Stomach (tissue), 9 donors: ENCODE data around the gene MAPK9. TPM values are rescaled to one million over a fixed set of nuclear protein-coding genes. Genes with fewer than 3 reads are reported as not detected.

Experiments
- DNase-seq, 2 donors: peaks; one replicate each; pipeline versions ENCODE4 v3.0.0 to v3.0.0-alpha.2; 2013 to 2019
- H3K27ac ChIP-seq, 5 donors: fragments of 200-600 bp in 4 of 5; sonication (generic) in 4 of 5; one replicate each; pipeline ENCODE4 v1.5.1; 2013 to 2019; ENCODE audit warnings: mild to moderate bottlenecking in 1 of 5, moderate library complexity in 1 of 5
- H3K27me3 ChIP-seq, 3 donors: fragments of 200-600 bp; sonication (generic); one replicate each; pipeline ENCODE4 v1.5.1; 2017 to 2019; ENCODE audit warnings: mixed run types in 1 of 3
- H3K36me3 ChIP-seq, 4 donors: fragments of 200-600 bp; sonication (generic); 1 replicate in 3 of 4; 2 replicates in 1 of 4; pipeline ENCODE4 v1.5.1; 2016 to 2019
- H3K4me1 ChIP-seq, 4 donors: fragments of 200-600 bp; sonication (generic); one replicate each; pipeline ENCODE4 v1.5.1; 2016 to 2019
- H3K4me3 ChIP-seq, 4 donors: fragments of 200-600 bp; sonication (generic) in 3 of 4; one replicate each; pipeline ENCODE4 v1.5.1; 2016 to 2019; ENCODE audit warnings: mild to moderate bottlenecking in 1 of 4
- H3K9me3 ChIP-seq, 4 donors: fragments of 200-600 bp; sonication (generic); one replicate each; pipeline ENCODE4 v1.5.1; 2016 to 2019
- EP300 ChIP-seq: sonication (generic); formaldehyde crosslinking; IDR thresholded peaks from one replicate; pipeline ENCODE4 v1.6.1; 2017; ENCODE audit warnings: antibody characterized with exemption
- POLR2A ChIP-seq, 4 donors: fragments of 450-650 bp; IDR thresholded peaks; one replicate each; pipeline ENCODE4 v1.6.1; 2016; ENCODE audit warnings: antibody characterized with exemption in 4 of 4, control low read depth in 2 of 4, mild to moderate bottlenecking in 1 of 4, moderate library complexity in 1 of 4
- POLR2AphosphoS5 ChIP-seq, 3 donors: sonication (generic); formaldehyde crosslinking; IDR thresholded peaks; one replicate each; pipeline ENCODE4 v1.6.1; 2016; ENCODE audit warnings: antibody characterized with exemption in 3 of 3
- WGBS, 5 donors: extraction: QIAGEN DNeasy Blood & Tissue Kit in 3 of 5; methylation state at CpG; one replicate each; pipeline versions ENCODE4 v1.1.5 to v1.1.7; 2013 to 2018; 5-methylcytosine and 5-hydroxymethylcytosine counted together
- intact Hi-C: fragments of 100-400 bp; cut with DNase I; formaldehyde crosslinking; loops from one replicate; pipeline ENCODE4 v1.15.1; 2023; ENCODE audit warnings: low total_unique reads
- polyA plus RNA-seq, 3 donors: library from polyadenylated mRNA; stranded (reverse); fragments of 200-250 nt; gene quantifications; one replicate each; pipeline ENCODE4 v1.2.3, GENCODE V29; 2013
- total RNA-seq, 5 donors: library from RNA; depleted of rRNA; stranded (reverse); fragments of >200 nt; gene quantifications; one replicate each; pipeline versions ENCODE4 v1.1.0 to v1.2.3, GENCODE V29; 2014 to 2016
- TF ChIP-seq, protein P1 (sequence below), 7 experiments: fragments of 450-650 bp in 4 of 7; fragments of 200-600 bp in 3 of 7; sonication (generic) in 3 of 7; IDR thresholded peaks; one replicate each; pipeline ENCODE4 v1.5.1; 2016 to 2019; ENCODE audit warnings: antibody characterized with exemption in 7 of 7, control low read depth in 2 of 7, mild to moderate bottlenecking in 1 of 7
- donor health status: healthy with polysubstance abuse.
- donor health status: Bipolar disorder and iron deficiency.
- donor health status: healthy.

Gene MAPK9
- total and polyA plus RNA-seq, 8 donors: 9.2 to 43.5 (median 22.3) TPM

DNA sequence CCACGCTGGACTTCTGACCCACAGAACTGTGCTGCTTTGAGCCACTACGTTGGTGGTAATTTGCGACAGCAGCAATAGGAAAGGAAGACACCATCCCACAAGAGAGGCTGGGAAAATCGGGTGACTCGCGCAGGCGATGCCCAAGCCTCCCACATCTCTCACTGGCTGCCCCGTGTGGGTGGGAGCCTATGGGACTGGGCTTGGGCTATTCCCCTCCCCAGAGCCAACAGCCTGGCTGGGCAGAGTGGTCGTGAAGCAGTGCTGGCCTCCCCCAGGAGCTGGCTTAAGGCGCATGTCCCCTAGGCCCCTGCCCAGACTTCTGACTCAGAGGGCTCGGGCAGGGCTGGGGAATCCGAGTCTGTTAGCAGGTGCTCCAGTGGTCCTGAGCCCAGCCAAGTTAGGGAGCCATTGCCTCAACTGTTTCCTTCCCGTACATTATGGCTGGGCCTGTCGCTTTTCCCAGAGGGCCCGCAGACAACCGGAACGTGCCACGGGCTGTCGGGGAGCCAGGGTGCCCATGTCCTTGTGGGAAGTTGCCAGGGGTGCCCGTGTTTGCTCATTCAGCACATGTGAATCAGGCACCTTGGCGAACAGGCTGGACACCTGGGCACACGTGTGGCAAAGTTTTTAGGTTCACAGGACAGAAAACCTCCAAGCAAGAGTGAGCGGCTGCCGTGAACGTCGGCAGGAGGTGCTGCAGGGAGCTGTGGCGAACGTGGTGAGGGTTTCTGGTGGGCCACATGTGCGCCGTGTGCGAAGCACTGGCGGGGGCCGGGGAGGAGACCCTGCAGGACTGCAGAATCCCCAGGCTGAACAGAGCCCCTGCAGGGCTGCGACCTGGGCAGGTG is 75.9 kb downstream of the MAPK9 start:
- no peak for DNase-seq
- intact Hi-C loops: no loop called here
- H3K4me1 ChIP-seq: no peaks in the 10 kb centered on the region
- peaks cover 33 to 64% (median 61%) of the 10 kb centered on the region in 4 donors for H3K9me3 ChIP-seq
- no peaks in the 10 kb centered on the region for H3K36me3 ChIP-seq
- 81 to 93% (median 89%) methylated on average over 8 to 34 of the region's 34 CpGs for WGBS, 5 donors
- H3K27me3 ChIP-seq: peaks cover 0 to 19% (median 0%) of the 10 kb centered on the region in 3 donors
- H3K27ac ChIP-seq: no peak overlapping the region
- no peak overlapping the region for H3K4me3 ChIP-seq
- no peak for TF ChIP-seq POLR2A (IDR thresholded peaks at IDR 0.05)
- TF ChIP-seq, protein P1, sequence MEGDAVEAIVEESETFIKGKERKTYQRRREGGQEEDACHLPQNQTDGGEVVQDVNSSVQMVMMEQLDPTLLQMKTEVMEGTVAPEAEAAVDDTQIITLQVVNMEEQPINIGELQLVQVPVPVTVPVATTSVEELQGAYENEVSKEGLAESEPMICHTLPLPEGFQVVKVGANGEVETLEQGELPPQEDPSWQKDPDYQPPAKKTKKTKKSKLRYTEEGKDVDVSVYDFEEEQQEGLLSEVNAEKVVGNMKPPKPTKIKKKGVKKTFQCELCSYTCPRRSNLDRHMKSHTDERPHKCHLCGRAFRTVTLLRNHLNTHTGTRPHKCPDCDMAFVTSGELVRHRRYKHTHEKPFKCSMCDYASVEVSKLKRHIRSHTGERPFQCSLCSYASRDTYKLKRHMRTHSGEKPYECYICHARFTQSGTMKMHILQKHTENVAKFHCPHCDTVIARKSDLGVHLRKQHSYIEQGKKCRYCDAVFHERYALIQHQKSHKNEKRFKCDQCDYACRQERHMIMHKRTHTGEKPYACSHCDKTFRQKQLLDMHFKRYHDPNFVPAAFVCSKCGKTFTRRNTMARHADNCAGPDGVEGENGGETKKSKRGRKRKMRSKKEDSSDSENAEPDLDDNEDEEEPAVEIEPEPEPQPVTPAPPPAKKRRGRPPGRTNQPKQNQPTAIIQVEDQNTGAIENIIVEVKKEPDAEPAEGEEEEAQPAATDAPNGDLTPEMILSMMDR (IDR thresholded peaks at IDR 0.05): no peak

DNA sequence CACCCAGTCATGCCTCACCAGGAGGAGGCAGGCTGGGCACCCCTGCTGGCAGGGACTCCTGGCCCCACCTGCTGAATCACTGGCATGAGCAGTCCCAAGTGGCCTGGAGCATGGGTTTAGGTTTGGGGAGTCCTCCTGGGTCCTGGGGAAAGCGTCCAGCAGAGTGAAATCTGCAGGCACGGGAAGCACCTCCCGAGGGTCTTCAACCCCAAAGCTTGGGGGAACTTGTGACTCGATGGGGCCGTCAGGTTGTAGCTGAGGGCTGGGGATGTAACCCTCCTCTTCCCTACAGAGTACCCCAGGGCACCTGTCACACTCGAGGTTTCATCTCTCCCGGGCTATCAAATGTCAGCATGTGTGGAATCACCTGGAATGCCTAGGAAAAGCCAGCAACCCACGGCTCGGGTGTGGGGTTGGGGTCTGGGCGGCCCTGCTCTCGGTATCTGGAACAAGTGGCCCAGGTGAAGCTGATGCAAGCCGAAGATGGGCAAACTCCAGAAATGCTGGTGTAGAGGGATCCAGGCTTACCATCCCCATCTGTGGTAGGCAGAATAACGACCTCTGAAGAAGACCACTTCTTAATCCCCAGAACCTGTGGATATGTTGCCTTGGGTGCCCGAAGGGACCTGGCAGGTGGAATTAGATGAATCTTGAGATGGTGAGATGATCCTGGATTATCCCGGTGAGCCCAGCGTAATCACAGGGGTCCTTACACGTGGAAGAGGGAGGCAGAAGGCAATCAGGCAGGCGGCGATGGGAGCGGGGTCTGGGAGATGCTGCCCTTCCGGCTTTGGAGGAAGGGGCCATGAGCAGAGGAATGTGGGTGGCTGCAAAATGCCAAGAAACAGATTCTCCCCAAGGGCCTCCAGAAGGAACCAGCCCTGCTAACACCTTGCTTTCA is 76.8 kb downstream of the MAPK9 start:
- TF ChIP-seq, protein P1 (IDR thresholded peaks at IDR 0.05): no peak
- no peak for TF ChIP-seq POLR2AphosphoS5 (IDR thresholded peaks at IDR 0.05)
- TF ChIP-seq POLR2A (IDR thresholded peaks at IDR 0.05): no peak
- no peak for TF ChIP-seq EP300
- no peaks in the 10 kb centered on the region for H3K4me1 ChIP-seq

DNA sequence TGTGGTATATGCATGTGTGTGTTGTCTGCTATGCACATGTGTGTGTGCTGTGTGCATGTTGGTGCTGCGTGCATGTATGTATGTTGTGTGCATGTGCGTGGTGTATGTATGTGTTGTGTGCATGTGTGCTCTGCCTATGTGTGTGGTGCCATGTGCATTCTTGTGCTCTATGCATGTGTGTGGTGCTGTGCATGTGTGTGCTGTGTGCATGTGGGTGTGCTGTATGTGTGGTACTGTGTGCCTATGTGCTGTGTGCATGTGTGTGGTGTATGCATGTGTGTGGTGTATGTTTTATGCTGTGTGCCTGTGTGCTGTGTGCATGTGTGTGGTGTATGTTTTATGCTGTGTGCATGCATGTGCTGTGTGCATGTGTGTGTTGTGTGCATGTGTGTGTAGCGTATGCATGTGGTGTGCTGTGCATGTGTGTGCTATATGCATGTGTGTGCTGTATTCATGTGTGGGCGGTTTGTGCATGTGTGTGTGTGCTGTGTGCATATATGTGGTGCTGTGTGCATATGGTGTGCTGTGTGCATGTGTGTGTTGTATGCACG is 78.2 kb downstream of the MAPK9 start:
- no peaks in the 10 kb centered on the region for H3K36me3 ChIP-seq
- H3K9me3 ChIP-seq: peaks cover 20 to 41% (median 38%) of the 10 kb centered on the region in 4 donors
- intact Hi-C loops: no loop called here
- peaks cover 0 to 4% (median 2%) of the 10 kb centered on the region in 4 donors for H3K4me1 ChIP-seq
- H3K27ac ChIP-seq: no peak overlapping the region
- peaks cover 0 to 37% (median 5%) of the 10 kb centered on the region in 3 donors for H3K27me3 ChIP-seq
- no peak overlapping the region for H3K4me3 ChIP-seq
- no peak for TF ChIP-seq EP300
- no peak for TF ChIP-seq POLR2A (IDR thresholded peaks at IDR 0.05)
- TF ChIP-seq POLR2AphosphoS5 (IDR thresholded peaks at IDR 0.05): no peak
- TF ChIP-seq, protein P1 (IDR thresholded peaks at IDR 0.05): no peak
- DNase-seq: no peak
- 83 to 91% (median 86%) methylated on average over 5 of the region's 5 CpGs for WGBS, 5 donors

More for the DNA sequence above, 76.8 kb downstream of the MAPK9 start:
- intact Hi-C loops: no loop called here
- no peak for DNase-seq
- Histone ChIP-seq H3K27ac (no peak overlapping the region), H3K9me3 (peaks cover 24 to 55% (median 52%) of the 10 kb centered on the region in 4 donors), H3K4me3 (no peak overlapping the region), H3K27me3 (peaks cover 0 to 28% (median 0%) of the 10 kb centered on the region in 3 donors), H3K36me3 (no peaks in the 10 kb centered on the region)
- 90 to 93% (median 92%) methylated on average over 9 to 21 of the region's 21 CpGs for WGBS, 5 donors

DNA sequence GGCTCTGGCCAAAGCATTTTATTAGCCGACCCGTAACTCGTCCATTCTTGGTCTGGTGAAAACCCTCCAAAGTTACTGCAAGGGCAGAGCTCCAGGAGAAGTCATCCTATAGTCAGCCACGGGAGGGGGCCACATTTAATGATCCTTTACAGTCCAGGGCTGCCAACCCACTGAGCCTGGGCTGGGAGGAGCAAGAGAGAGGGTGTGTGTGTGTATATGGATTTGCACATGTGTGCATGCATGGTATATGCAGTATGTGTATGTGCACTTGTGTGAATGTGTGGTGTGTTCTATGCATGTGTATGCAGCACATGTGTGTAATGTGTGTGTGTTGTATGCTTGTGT is 78.7 kb downstream of the MAPK9 start:
- H3K27me3 ChIP-seq: peaks cover 0 to 42% (median 10%) of the 10 kb centered on the region in 3 donors
- intact Hi-C loops: no loop called here
- no peak overlapping the region for H3K4me3 ChIP-seq
- peaks cover 4 to 9% (median 6%) of the 10 kb centered on the region in 4 donors for H3K4me1 ChIP-seq
- no peaks in the 10 kb centered on the region for H3K36me3 ChIP-seq
- TF ChIP-seq, protein P1 (IDR thresholded peaks at IDR 0.05): no peak
- TF ChIP-seq POLR2A (IDR thresholded peaks at IDR 0.05) (no peak), POLR2AphosphoS5 (IDR thresholded peaks at IDR 0.05) (no peak), EP300 (no peak)
- DNase-seq: no peak
- H3K27ac ChIP-seq: no peak overlapping the region
- H3K9me3 ChIP-seq: peaks cover 15 to 36% (median 33%) of the 10 kb centered on the region in 4 donors
- WGBS, 5 donors: 15 to 36% (median 29%) methylated on average over 4 of the region's 4 CpGs
